SW 1271 (cell line): Measurements from ENCODE around the gene APBB2.
A peak's percentile ranks its signal among the peaks of the same experiment; 100 is the strongest.
"Not testable (repeated sequence)": the region's sequence is repeated elsewhere in the genome, so short reads cannot be mapped to it uniquely, and the experiment has no call there.

Experiments
- DNase-seq, 2 experiments: peaks; one replicate each; lab custom pipeline; 2025; lab: John Stamatoyannopoulos, UW

Gene APBB2

GRCh38 chr4:40939856-40940255 lies 274.5 kb downstream of the APBB2 start:
- no peak for DNase-seq

GRCh38 chr4:40938337-40938736 lies 276.0 kb downstream of the APBB2 start:
- no peak for DNase-seq

- DNase-seq, result no peak
Measured at GRCh38 chr4:40937140-40937725, 277.1 kb downstream of the APBB2 start.

GRCh38 chr4:40934676-40935075 lies 279.7 kb downstream of the APBB2 start:
- DNase-seq, result no peak

- DNase-seq, result no peak
Measured at GRCh38 chr4:40933272-40934053, 280.9 kb downstream of the APBB2 start.

- no peak for DNase-seq
Measured at GRCh38 chr4:40931841-40932240, 282.5 kb downstream of the APBB2 start.

- DNase-seq, result no peak
Measured at GRCh38 chr4:40931238-40931637, 283.1 kb downstream of the APBB2 start.

- no peak for DNase-seq
Measured at GRCh38 chr4:40927074-40927473, 287.3 kb downstream of the APBB2 start.

GRCh38 chr4:40924793-40925117 lies 289.6 kb downstream of the APBB2 start:
- DNase-seq, result no peak

- peak in 1 of 2 experiments; percentile 51 for DNase-seq
Measured at GRCh38 chr4:40924096-40924792, 290.1 kb downstream of the APBB2 start.

GRCh38 chr4:40923316-40924095 lies 290.8 kb downstream of the APBB2 start:
- DNase-seq, result no peak

- not testable (repeated sequence) for DNase-seq
Measured at GRCh38 chr4:40919976-40920375, 294.4 kb downstream of the APBB2 start.

- no peak for DNase-seq
Measured at GRCh38 chr4:40918330-40918729, 296.0 kb downstream of the APBB2 start.

- DNase-seq, result no peak
Measured at GRCh38 chr4:40916880-40917279, 297.5 kb downstream of the APBB2 start.

- no peak for DNase-seq
Measured at GRCh38 chr4:40916218-40916555, 298.2 kb downstream of the APBB2 start.

- no peak for DNase-seq
Measured at GRCh38 chr4:40915318-40916217, 298.8 kb downstream of the APBB2 start.

- no peak for DNase-seq
Measured at GRCh38 chr4:40912460-40913184, 301.7 kb downstream of the APBB2 start.

- no peak for DNase-seq
Measured at GRCh38 chr4:40910706-40911105, 303.6 kb downstream of the APBB2 start.

GRCh38 chr4:40909363-40909876 lies 304.9 kb downstream of the APBB2 start:
- peak; percentile 68 to 88 for DNase-seq

GRCh38 chr4:40908702-40909362 lies 305.5 kb downstream of the APBB2 start:
- DNase-seq, result peak; percentile 55 to 80
